Effector memory CD8-positive, alpha-beta T cell (primary cell): ENCODE results near the gene CIAO3.
"Not testable (repeated sequence)": the region's sequence is repeated elsewhere in the genome, so short reads cannot be mapped to it uniquely, and the experiment has no call there.

Experiments
- ATAC-seq: fragments of 150-1000 bp; cut with Tn5 transposase; replicated peaks from 2 replicates; pipeline ENCODE4 v1.10.0; 2021; ENCODE audit warnings: mild to moderate bottlenecking, moderate library complexity
- DNase-seq, 3 experiments: peaks; one replicate each; pipeline ENCODE4 v3.0.0; 2021
- H3K27ac Mint-ChIP-seq, 2 donors: one replicate each; pipeline ENCODE4 v1.8.0; 2022; ENCODE audit warnings: mild to moderate bottlenecking in 2 of 2, mixed read lengths in 2 of 2, moderate library complexity in 2 of 2
- H3K27me3 Mint-ChIP-seq, 2 donors: one replicate each; pipeline ENCODE4 v1.8.0; 2022; ENCODE audit warnings: mixed read lengths in 2 of 2
- H3K36me3 Mint-ChIP-seq: one replicate; pipeline ENCODE4 v1.8.0; 2022; ENCODE audit warnings: mild to moderate bottlenecking, moderate library complexity, mixed read lengths; ENCODE audit not compliant: insufficient read depth
- H3K4me1 Mint-ChIP-seq, 2 donors: one replicate each; pipeline ENCODE4 v1.8.0; 2022; ENCODE audit warnings: low read depth in 2 of 2, mixed read lengths in 2 of 2
- H3K4me3 Mint-ChIP-seq, 2 donors: one replicate each; pipeline ENCODE4 v1.8.0; 2022; ENCODE audit warnings: mild to moderate bottlenecking in 2 of 2, mixed read lengths in 2 of 2, moderate library complexity in 2 of 2
- H3K9me3 Mint-ChIP-seq, 2 donors: one replicate each; pipeline ENCODE4 v1.8.0; 2022; ENCODE audit warnings: mixed read lengths in 2 of 2

The CIAO3 gene

GRCh38 chr16:781346-782010 is 40.7 kb upstream of the CIAO3 start:
- ATAC-seq (no peak), DNase-seq (no peak)
- H3K9me3 Mint-ChIP-seq: no peaks in the 10 kb centered on the region
- H3K4me3 Mint-ChIP-seq: no peak overlapping the region
- peaks cover 5% of the 10 kb centered on the region for H3K36me3 Mint-ChIP-seq
- H3K27ac Mint-ChIP-seq: no peak overlapping the region
- peaks cover 4 to 7% of the 10 kb centered on the region in 2 donors for H3K4me1 Mint-ChIP-seq
- H3K27me3 Mint-ChIP-seq: peaks cover 6 to 7% of the 10 kb centered on the region in 2 donors

- Mint-ChIP-seq H3K4me3 (no peak overlapping the region), H3K4me1 (peaks cover 4 to 6% of the 10 kb centered on the region in 2 donors), H3K27ac (no peak overlapping the region), H3K9me3 (no peaks in the 10 kb centered on the region), H3K27me3 (peaks cover 6 to 7% of the 10 kb centered on the region in 2 donors), H3K36me3 (peaks cover 5% of the 10 kb centered on the region)
- no peak for ATAC-seq
- DNase-seq: no peak
Measured at GRCh38 chr16:780296-780695, 39.5 kb upstream of the CIAO3 start.

- no peaks in the 10 kb centered on the region for H3K4me1 Mint-ChIP-seq
- no peaks in the 10 kb centered on the region for H3K36me3 Mint-ChIP-seq
- ATAC-seq (no peak), DNase-seq (no peak)
- peaks cover 6 to 7% of the 10 kb centered on the region in 2 donors for H3K27me3 Mint-ChIP-seq
- H3K27ac Mint-ChIP-seq: no peak overlapping the region
- H3K9me3 Mint-ChIP-seq: no peaks in the 10 kb centered on the region
- no peak overlapping the region for H3K4me3 Mint-ChIP-seq
Measured at GRCh38 chr16:779561-779960, 38.8 kb upstream of the CIAO3 start.

- Mint-ChIP-seq H3K27ac (no peak overlapping the region), H3K27me3 (peaks cover 6 to 7% of the 10 kb centered on the region in 2 donors), H3K4me1 (no peaks in the 10 kb centered on the region), H3K9me3 (no peaks in the 10 kb centered on the region), H3K36me3 (no peaks in the 10 kb centered on the region), H3K4me3 (no peak overlapping the region)
- no peak for ATAC-seq
- no peak for DNase-seq
Measured at GRCh38 chr16:778909-779527, 38.2 kb upstream of the CIAO3 start.

- DNase-seq (no peak), ATAC-seq (no peak)
- Mint-ChIP-seq H3K4me3 (no peak overlapping the region), H3K4me1 (no peaks in the 10 kb centered on the region), H3K27me3 (peaks cover 6 to 7% of the 10 kb centered on the region in 2 donors), H3K9me3 (no peaks in the 10 kb centered on the region), H3K36me3 (no peaks in the 10 kb centered on the region), H3K27ac (no peak overlapping the region)
Measured at GRCh38 chr16:778447-778846, 37.6 kb upstream of the CIAO3 start.

- no peak for DNase-seq
Measured at GRCh38 chr16:777826-778225, 37.0 kb upstream of the CIAO3 start.

GRCh38 chr16:776824-777223 is 36.0 kb upstream of the CIAO3 start:
- Mint-ChIP-seq H3K27ac (no peak overlapping the region), H3K9me3 (no peaks in the 10 kb centered on the region), H3K27me3 (peaks cover 6 to 7% of the 10 kb centered on the region in 2 donors), H3K36me3 (no peaks in the 10 kb centered on the region), H3K4me3 (no peak overlapping the region), H3K4me1 (no peaks in the 10 kb centered on the region)
- ATAC-seq: no peak
- no peak for DNase-seq

More at GRCh38 chr16:777826-778225, 37.0 kb upstream of the CIAO3 start:
- H3K9me3 Mint-ChIP-seq: no peaks in the 10 kb centered on the region
- no peak overlapping the region for H3K4me3 Mint-ChIP-seq
- no peaks in the 10 kb centered on the region for H3K36me3 Mint-ChIP-seq
- H3K27me3 Mint-ChIP-seq: peaks cover 6 to 7% of the 10 kb centered on the region in 2 donors
- ATAC-seq: no peak
- H3K27ac Mint-ChIP-seq: no peak overlapping the region
- no peaks in the 10 kb centered on the region for H3K4me1 Mint-ChIP-seq

- DNase-seq, ATAC-seq, H3K27ac Mint-ChIP-seq, H3K9me3 Mint-ChIP-seq, H3K4me1 Mint-ChIP-seq, H3K4me3 Mint-ChIP-seq, H3K36me3 Mint-ChIP-seq, H3K27me3 Mint-ChIP-seq: not testable (repeated sequence)
Measured at GRCh38 chr16:776298-776697, 35.5 kb upstream of the CIAO3 start.

GRCh38 chr16:775236-775796 is 34.5 kb upstream of the CIAO3 start:
- H3K27me3 Mint-ChIP-seq: peaks cover 1 to 7% of the 10 kb centered on the region in 2 donors
- no peaks in the 10 kb centered on the region for H3K4me1 Mint-ChIP-seq
- H3K27ac Mint-ChIP-seq: no peak overlapping the region
- ATAC-seq (no peak), DNase-seq (no peak)
- no peaks in the 10 kb centered on the region for H3K36me3 Mint-ChIP-seq
- no peak overlapping the region for H3K4me3 Mint-ChIP-seq
- H3K9me3 Mint-ChIP-seq: no peaks in the 10 kb centered on the region

GRCh38 chr16:774086-775001 is 33.5 kb upstream of the CIAO3 start:
- no peak for DNase-seq
- Mint-ChIP-seq H3K9me3 (no peaks in the 10 kb centered on the region), H3K27me3 (peaks cover 0 to 7% of the 10 kb centered on the region in 2 donors), H3K36me3 (no peaks in the 10 kb centered on the region), H3K4me3 (no peak overlapping the region), H3K4me1 (no peaks in the 10 kb centered on the region), H3K27ac (no peak overlapping the region)
- ATAC-seq: no peak

- no peaks in the 10 kb centered on the region for H3K9me3 Mint-ChIP-seq
- ATAC-seq (no peak), DNase-seq (no peak)
- H3K36me3 Mint-ChIP-seq: no peaks in the 10 kb centered on the region
- H3K4me1 Mint-ChIP-seq: no peaks in the 10 kb centered on the region
- H3K27me3 Mint-ChIP-seq: peaks cover 0 to 4% of the 10 kb centered on the region in 2 donors
- no peak overlapping the region for H3K27ac Mint-ChIP-seq
- H3K4me3 Mint-ChIP-seq: no peak overlapping the region
Measured at GRCh38 chr16:772959-773358, 32.2 kb upstream of the CIAO3 start.

GRCh38 chr16:770411-770810 is 29.6 kb upstream of the CIAO3 start:
- ATAC-seq: no peak
- H3K36me3 Mint-ChIP-seq: no peaks in the 10 kb centered on the region
- H3K27ac Mint-ChIP-seq: no peak overlapping the region
- DNase-seq: no peak
- no peaks in the 10 kb centered on the region for H3K9me3 Mint-ChIP-seq
- H3K4me3 Mint-ChIP-seq: no peak overlapping the region
- H3K27me3 Mint-ChIP-seq: peaks cover 0 to 6% of the 10 kb centered on the region in 2 donors
- no peaks in the 10 kb centered on the region for H3K4me1 Mint-ChIP-seq

- H3K4me1 Mint-ChIP-seq: no peaks in the 10 kb centered on the region
- DNase-seq (no peak), ATAC-seq (no peak)
Measured at GRCh38 chr16:769934-770333, 29.1 kb upstream of the CIAO3 start.

More at GRCh38 chr16:769934-770333, 29.1 kb upstream of the CIAO3 start:
- H3K27me3 Mint-ChIP-seq: peaks cover 0 to 6% of the 10 kb centered on the region in 2 donors
- H3K9me3 Mint-ChIP-seq: no peaks in the 10 kb centered on the region
- H3K27ac Mint-ChIP-seq: no peak overlapping the region
- no peak overlapping the region for H3K4me3 Mint-ChIP-seq
- no peaks in the 10 kb centered on the region for H3K36me3 Mint-ChIP-seq
